HAP-1 (cell line): ENCODE data around the gene TMPRSS5.
"Not testable (repeated sequence)": the region's sequence is repeated elsewhere in the genome, so short reads cannot be mapped to it uniquely, and the experiment has no call there.

Source experiments
- DNase-seq, 2 experiments: peaks; one replicate each; pipeline ENCODE4 v3.0.0-alpha.2; 2016 to 2020; ENCODE audit warnings: low spot score in 2 of 2
- H3K27me3 ChIP-seq: fragments of 250-450 bp; sonication (Bioruptor Pico); 2 replicates; pipeline ENCODE4 v1.5.1; 2020; ENCODE audit warnings: low read depth, mild to moderate bottlenecking, moderate library complexity
- H3K36me3 ChIP-seq: fragments of 250-450 bp; sonication (Bioruptor Pico); replicated peaks from 2 replicates; pipeline ENCODE4 v1.5.1; 2020; ENCODE audit warnings: mild to moderate bottlenecking
- H3K4me1 ChIP-seq: fragments of 250-450 bp; sonication (Bioruptor Pico); 2 replicates; pipeline ENCODE4 v1.5.1; 2020; ENCODE audit warnings: mild to moderate bottlenecking
- H3K4me3 ChIP-seq: fragments of 250-450 bp; sonication (Bioruptor Pico); 2 replicates; pipeline ENCODE4 v1.5.1; 2020; ENCODE audit warnings: mild to moderate bottlenecking, moderate library complexity
- H3K9me3 ChIP-seq: fragments of 250-450 bp; sonication (Bioruptor Pico); 2 replicates; pipeline ENCODE4 v1.5.1; 2020; ENCODE audit warnings: mild to moderate bottlenecking, moderate library complexity
- in situ Hi-C: fragments of 300-500 bp; cut with MboI; formaldehyde crosslinking; loops from 3 replicates; pipeline ENCODE4 v1.14.3; 2020; ENCODE audit warnings: low sequenced_read_pairs, inconsistent platforms, mixed read lengths

The TMPRSS5 gene

DNA sequence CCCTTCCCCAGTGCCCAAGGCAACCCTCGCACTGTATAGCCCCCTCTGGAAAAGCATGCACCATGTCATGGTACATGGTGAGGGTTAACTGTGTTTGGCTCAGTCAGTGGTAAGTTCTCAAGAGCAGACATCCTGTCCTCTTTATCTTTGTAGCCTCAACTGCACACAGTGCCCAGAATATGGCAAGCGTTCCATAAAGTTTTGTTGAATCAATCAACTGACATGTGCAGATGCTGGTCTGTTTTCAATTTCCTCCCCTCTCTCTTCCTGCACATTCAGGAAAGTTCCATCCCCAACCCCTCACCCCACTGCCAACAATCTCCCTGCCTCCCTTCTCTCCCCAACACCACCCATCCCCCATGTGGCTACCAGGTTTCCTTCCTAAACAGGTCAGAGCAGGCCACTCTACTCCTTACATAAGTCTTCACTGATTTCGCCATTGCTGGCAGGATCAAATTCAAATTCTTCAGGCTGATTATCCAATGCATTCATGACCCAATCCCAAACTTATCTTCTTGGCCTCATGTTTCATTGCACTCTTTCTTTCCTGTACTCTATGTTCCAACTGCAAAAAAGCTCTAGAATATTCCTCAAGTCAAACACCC lies 15.5 kb upstream of the TMPRSS5 start:
- H3K4me3 ChIP-seq: no peak overlapping the region
- no peaks in the 10 kb centered on the region for H3K9me3 ChIP-seq
- H3K4me1 ChIP-seq: no peaks in the 10 kb centered on the region
- in situ Hi-C loops: no loop called here
- no peaks in the 10 kb centered on the region for H3K27me3 ChIP-seq
- no peaks in the 10 kb centered on the region; the same call in 1 of the 2 replicates for H3K36me3 ChIP-seq
- DNase-seq: no peak

- H3K36me3 ChIP-seq, in situ Hi-C loops, DNase-seq: not testable (repeated sequence)
Measured at GRCh38 chr11:113720478-113720877, 14.4 kb upstream of the TMPRSS5 start.

DNA sequence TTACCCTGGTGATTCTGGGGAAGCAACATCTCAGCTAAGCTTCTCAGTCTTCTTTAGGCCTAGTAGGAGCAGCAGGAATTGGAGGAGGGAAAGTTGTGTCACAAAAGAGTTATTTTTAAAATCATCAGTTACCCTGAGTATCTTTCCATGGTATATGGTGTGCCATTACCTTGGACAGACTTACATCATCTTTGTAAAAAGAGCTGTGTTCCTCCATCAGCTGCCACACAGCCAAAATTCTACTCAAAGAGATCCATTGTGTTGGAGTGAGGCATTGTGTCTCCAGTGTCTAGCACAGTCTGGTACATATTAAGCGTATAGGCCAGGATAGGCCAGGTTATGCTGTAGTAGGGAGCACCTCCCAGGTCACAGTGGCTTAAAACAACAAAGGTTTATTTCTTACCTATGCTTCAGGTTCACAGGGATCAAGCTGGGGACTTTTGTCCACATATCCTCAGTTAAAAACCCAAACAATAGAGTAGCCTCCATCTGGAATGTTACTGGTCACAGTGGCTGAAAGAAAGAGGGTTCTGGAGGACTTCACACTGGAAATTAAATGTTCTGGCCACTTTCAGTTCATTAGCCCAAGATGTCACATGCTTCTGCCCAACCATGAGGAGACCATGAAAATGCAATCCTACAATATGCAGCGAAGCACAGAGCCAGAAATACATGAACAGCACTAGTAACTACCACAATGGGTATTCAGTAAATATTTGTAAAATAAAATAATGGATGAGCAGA lies 9.9 kb upstream of the TMPRSS5 start:
- Histone ChIP-seq H3K27me3 (no peaks in the 10 kb centered on the region), H3K4me1 (no peaks in the 10 kb centered on the region), H3K4me3 (no peak overlapping the region), H3K9me3 (no peaks in the 10 kb centered on the region), H3K36me3 (no peaks in the 10 kb centered on the region; the same call in 1 of the 2 replicates)
- no peak for DNase-seq
- in situ Hi-C loops: no loop called here

More at GRCh38 chr11:113720478-113720877, 14.4 kb upstream of the TMPRSS5 start:
- H3K4me3 ChIP-seq, H3K9me3 ChIP-seq, H3K27me3 ChIP-seq, H3K4me1 ChIP-seq: not testable (repeated sequence)

- Histone ChIP-seq H3K27me3 (no peaks in the 10 kb centered on the region), H3K36me3 (no peaks in the 10 kb centered on the region; the same call in 1 of the 2 replicates), H3K4me1 (no peaks in the 10 kb centered on the region), H3K9me3 (no peaks in the 10 kb centered on the region), H3K4me3 (no peak overlapping the region)
- in situ Hi-C loops: no loop called here
- DNase-seq: no peak
Measured at GRCh38 chr11:113715273-113715672, 9.2 kb upstream of the TMPRSS5 start.

GRCh38 chr11:113710989-113711388 lies 4.9 kb upstream of the TMPRSS5 start:
- in situ Hi-C loops: no loop called here
- H3K4me1 ChIP-seq: no peaks in the 10 kb centered on the region
- no peaks in the 10 kb centered on the region for H3K36me3 ChIP-seq
- H3K27me3 ChIP-seq: no peaks in the 10 kb centered on the region
- no peak for DNase-seq
- no peak overlapping the region for H3K4me3 ChIP-seq
- H3K9me3 ChIP-seq: peaks cover 4% of the 10 kb centered on the region; the same call in 1 of the 2 replicates

DNA sequence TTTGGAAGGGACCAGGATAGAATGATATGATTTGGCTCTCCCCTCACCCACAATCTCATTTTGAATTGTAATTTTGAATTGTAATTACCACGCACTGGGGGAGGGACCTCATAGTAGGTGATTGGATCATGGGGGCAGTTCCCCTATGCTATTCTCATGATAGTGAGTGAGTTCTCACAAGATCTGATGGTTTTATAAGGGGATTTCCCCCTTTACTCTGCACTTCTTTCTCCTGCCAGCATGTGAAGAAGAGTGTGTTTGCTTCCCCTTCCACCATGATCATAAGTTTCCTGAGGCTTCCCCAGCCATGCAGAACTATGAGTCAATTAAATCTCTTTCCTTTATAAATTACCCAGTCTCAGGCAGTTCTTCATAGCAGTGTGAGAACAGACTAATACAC lies 2.6 kb downstream of the TMPRSS5 start:
- H3K36me3 ChIP-seq, in situ Hi-C loops, H3K27me3 ChIP-seq, H3K4me3 ChIP-seq, DNase-seq, H3K4me1 ChIP-seq, H3K9me3 ChIP-seq: not testable (repeated sequence)

- Histone ChIP-seq H3K27me3 (no peaks in the 10 kb centered on the region), H3K4me1 (peaks cover 3% of the 10 kb centered on the region), H3K9me3 (no peaks in the 10 kb centered on the region), H3K36me3 (no peaks in the 10 kb centered on the region), H3K4me3 (no peak overlapping the region)
- in situ Hi-C loops: no loop called here
- DNase-seq: no peak
Measured at GRCh38 chr11:113701491-113701890, 4.6 kb downstream of the TMPRSS5 start.

GRCh38 chr11:113698515-113698914 lies 7.6 kb downstream of the TMPRSS5 start:
- Histone ChIP-seq H3K9me3 (no peaks in the 10 kb centered on the region), H3K4me1 (peaks cover 3% of the 10 kb centered on the region), H3K27me3 (no peaks in the 10 kb centered on the region), H3K4me3 (no peak overlapping the region), H3K36me3 (no peaks in the 10 kb centered on the region)
- DNase-seq: no peak
- in situ Hi-C loops: no loop called here

DNA sequence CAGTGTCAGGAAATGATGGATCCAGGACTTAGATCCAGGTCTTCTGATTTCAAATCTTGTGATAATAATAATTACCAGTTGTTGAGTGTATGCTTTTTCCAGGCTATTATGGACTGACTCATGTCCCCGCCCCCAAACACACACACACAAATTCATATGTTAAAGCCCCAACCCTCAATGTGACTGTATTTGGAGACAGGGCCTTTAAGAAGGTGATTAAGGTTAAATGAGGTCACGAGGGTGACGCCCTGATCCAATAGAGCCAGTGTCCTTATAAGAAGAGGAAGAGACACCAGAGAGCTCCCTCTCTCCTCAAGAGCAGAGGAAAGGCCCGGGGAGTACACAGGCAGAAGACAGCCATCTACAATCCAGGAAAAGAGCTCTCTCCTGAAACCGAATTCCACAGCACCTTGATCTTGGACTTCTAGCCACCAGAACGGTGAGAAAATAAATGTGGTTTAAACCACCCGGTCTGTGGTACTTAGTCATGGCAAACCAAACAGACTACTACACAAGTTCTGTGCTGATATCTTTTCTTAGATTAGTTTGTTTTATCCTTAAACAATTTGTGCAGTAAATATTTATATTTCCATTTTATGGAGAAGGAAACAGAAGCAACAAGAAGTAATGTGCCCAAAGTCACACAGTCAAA lies 8.2 kb downstream of the TMPRSS5 start:
- Histone ChIP-seq H3K27me3 (no peaks in the 10 kb centered on the region), H3K4me1 (peaks cover 3% of the 10 kb centered on the region), H3K4me3 (no peak overlapping the region), H3K36me3 (no peaks in the 10 kb centered on the region), H3K9me3 (no peaks in the 10 kb centered on the region)
- DNase-seq: no peak
- in situ Hi-C loops: no loop called here

GRCh38 chr11:113697111-113697510 lies 9.0 kb downstream of the TMPRSS5 start:
- H3K9me3 ChIP-seq: no peaks in the 10 kb centered on the region
- DNase-seq: no peak
- peaks cover 3% of the 10 kb centered on the region for H3K4me1 ChIP-seq
- no peaks in the 10 kb centered on the region for H3K36me3 ChIP-seq
- H3K27me3 ChIP-seq: no peaks in the 10 kb centered on the region
- in situ Hi-C loops: no loop called here
- H3K4me3 ChIP-seq: no peak overlapping the region

- H3K4me1 ChIP-seq: peaks cover 3% of the 10 kb centered on the region
- no peak for DNase-seq
- no peaks in the 10 kb centered on the region for H3K9me3 ChIP-seq
Measured at GRCh38 chr11:113695207-113695606, 10.9 kb downstream of the TMPRSS5 start.

DNA sequence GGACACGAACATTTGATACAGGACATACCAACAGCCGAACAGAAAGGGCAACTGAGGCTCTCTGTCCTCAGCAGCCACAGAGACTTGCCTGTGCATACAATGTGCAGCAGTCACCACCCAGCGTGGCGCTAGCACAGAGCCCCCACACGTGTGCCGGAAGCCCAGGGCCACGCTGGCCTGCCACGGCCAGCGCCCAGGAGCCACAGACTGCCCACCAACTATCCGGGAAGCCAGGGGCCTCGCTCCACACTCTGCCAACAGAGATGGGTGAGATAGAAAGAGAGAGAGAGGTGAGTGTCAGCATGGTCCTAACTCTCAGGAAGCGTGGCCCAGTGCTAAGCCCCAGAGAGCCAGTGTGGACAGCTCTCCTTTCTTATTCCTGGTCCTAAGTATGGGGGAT lies 11.7 kb downstream of the TMPRSS5 start:
- Histone ChIP-seq H3K4me1 (peaks cover 3% of the 10 kb centered on the region), H3K9me3 (no peaks in the 10 kb centered on the region), H3K4me3 (no peak overlapping the region), H3K36me3 (no peaks in the 10 kb centered on the region), H3K27me3 (no peaks in the 10 kb centered on the region)
- in situ Hi-C loops: no loop called here
- no peak for DNase-seq

More at GRCh38 chr11:113695207-113695606, 10.9 kb downstream of the TMPRSS5 start:
- Histone ChIP-seq H3K27me3 (no peaks in the 10 kb centered on the region), H3K36me3 (no peaks in the 10 kb centered on the region), H3K4me3 (no peak overlapping the region)
- in situ Hi-C loops: no loop called here

GRCh38 chr11:113693030-113693429 lies 13.1 kb downstream of the TMPRSS5 start:
- Histone ChIP-seq H3K4me3 (no peak overlapping the region), H3K27me3 (no peaks in the 10 kb centered on the region), H3K9me3 (no peaks in the 10 kb centered on the region), H3K36me3 (no peaks in the 10 kb centered on the region), H3K4me1 (peaks cover 3% of the 10 kb centered on the region)
- in situ Hi-C loops: no loop called here
- DNase-seq: no peak
